RPMI8226 (cell line): ENCODE results near the gene CELSR2.
A peak's percentile ranks its signal among the peaks of the same experiment; 100 is the strongest.

Experiments
- DNase-seq: peaks from one replicate; pipeline ENCODE4 v3.0.0-alpha.2; 2015

Gene CELSR2

GRCh38 chr1:109235137-109235536 lies 14.2 kb upstream of the CELSR2 start:
- no peak for DNase-seq

- DNase-seq: no peak
These were observed 11.8 kb upstream of the CELSR2 start for GRCh38 chr1:109237512-109237911.

GRCh38 chr1:109238382-109238781 lies 11.0 kb upstream of the CELSR2 start:
- no peak for DNase-seq

- DNase-seq: no peak
These were observed 10.3 kb upstream of the CELSR2 start for GRCh38 chr1:109239047-109239408.

GRCh38 chr1:109239409-109240068 lies 9.8 kb upstream of the CELSR2 start:
- DNase-seq: peak; percentile 40

GRCh38 chr1:109240158-109241152 lies 8.9 kb upstream of the CELSR2 start:
- DNase-seq: peak; percentile 6

- DNase-seq: peak; percentile 0
These were observed 8.0 kb upstream of the CELSR2 start for GRCh38 chr1:109241344-109241743.

GRCh38 chr1:109241841-109242345 lies 7.4 kb upstream of the CELSR2 start:
- no peak for DNase-seq

GRCh38 chr1:109242387-109242786 lies 7.0 kb upstream of the CELSR2 start:
- DNase-seq: no peak

GRCh38 chr1:109243221-109243620 lies 6.1 kb upstream of the CELSR2 start:
- DNase-seq: peak; percentile 0

GRCh38 chr1:109243860-109244552 lies 5.3 kb upstream of the CELSR2 start:
- DNase-seq: peak; percentile 1

GRCh38 chr1:109246141-109246551 lies 3.2 kb upstream of the CELSR2 start:
- DNase-seq: no peak

GRCh38 chr1:109247401-109248365 lies 1.7 kb upstream of the CELSR2 start:
- DNase-seq: no peak

GRCh38 chr1:109248444-109248796 lies 919 bp upstream of the CELSR2 start:
- DNase-seq: no peak

- no peak for DNase-seq
These were observed 489 bp downstream of the CELSR2 start for GRCh38 chr1:109249654-109250401.

GRCh38 chr1:109250454-109251276 lies 1.3 kb downstream of the CELSR2 start:
- DNase-seq: no peak

GRCh38 chr1:109251277-109252166 lies 2.2 kb downstream of the CELSR2 start:
- DNase-seq: no peak

GRCh38 chr1:109252167-109252892 lies 3.0 kb downstream of the CELSR2 start:
- no peak for DNase-seq
